SK-N-SH (cell line): Measurements from ENCODE around the gene ZNF804A. TPM values are rescaled to one million over a fixed set of nuclear protein-coding genes. Genes with fewer than 3 reads are reported as not detected.

Source experiments
- CTCF ChIA-PET: fragments of 300-600, 350-600 bp; formaldehyde crosslinking; extraction: SDS; loops from one replicate; lab custom pipeline; 2021; lab: Yijun Ruan, JAX
- POLR2A ChIA-PET: fragments of 350-600 bp; sonication (Branson Sonifier 250); formaldehyde crosslinking; extraction: SDS; loops from one replicate; lab custom pipeline; 2020; ENCODE audit warnings: antibody characterized with exemption, inconsistent platforms; lab: Yijun Ruan, JAX
- DNase-seq: peaks from one replicate; pipeline ENCODE4 v3.0.0; 2012
- H2AFZ ChIP-seq: fragments of 200-600 bp; sonication (generic); 2 replicates; pipeline ENCODE4 v1.8.1; 2016; ENCODE audit warnings: antibody characterized with exemption, mild to moderate bottlenecking, low read depth
- H3F3A ChIP-seq: fragments of 200-600 bp; sonication (generic); replicated peaks from 2 replicates; pipeline ENCODE3; 2016; ENCODE audit warnings: antibody characterized with exemption, mild to moderate bottlenecking; ENCODE audit not compliant: insufficient read depth
- H3K27ac ChIP-seq, 2 experiments: fragments of 200-500 bp in 1 of 2; fragments of 200-600 bp in 1 of 2; sonication (Bioruptor generic) in 1 of 2; sonication (generic), shearing (Covaris generic) in 1 of 2; 2 replicates each; pipeline versions ENCODE4 v1.5.1 to v1.6.1; 2014 to 2016; ENCODE audit warnings: low read depth in 2 of 2, inconsistent platforms in 1 of 2, low read length in 1 of 2, mild to moderate bottlenecking in 1 of 2, mixed read lengths in 1 of 2
- H3K27me3 ChIP-seq: fragments of 200-600 bp; sonication (generic), shearing (Covaris generic); 2 replicates; pipeline ENCODE4 v1.6.1; 2016; ENCODE audit warnings: mixed run types; ENCODE audit not compliant: insufficient read depth
- H3K36me3 ChIP-seq, 2 experiments: fragments of 200-500 bp in 1 of 2; fragments of 200-600 bp in 1 of 2; sonication (Bioruptor generic) in 1 of 2; sonication (generic) in 1 of 2; replicated peaks in 1 of 2; 2 replicates each; pipeline versions ENCODE3 to v1.5.1; 2014 to 2016; ENCODE audit warnings: low read length in 1 of 2, mild to moderate bottlenecking in 1 of 2; ENCODE audit not compliant: insufficient read depth in 2 of 2, control insufficient read depth in 1 of 2
- H3K4me1 ChIP-seq, 2 experiments: fragments of 200-500 bp in 1 of 2; fragments of 200-600 bp in 1 of 2; sonication (Bioruptor generic) in 1 of 2; sonication (generic), shearing (Covaris generic) in 1 of 2; 2 replicates each; pipeline versions ENCODE4 v1.5.1 to v1.6.1; 2014 to 2016; ENCODE audit warnings: low read depth in 1 of 2, low read length in 1 of 2, mixed run types in 1 of 2; ENCODE audit not compliant: insufficient read depth in 2 of 2, control insufficient read depth in 1 of 2
- H3K4me2 ChIP-seq: fragments of 200-600 bp; sonication (generic), shearing (Covaris generic); 2 replicates; pipeline ENCODE4 v1.6.1; 2017; ENCODE audit warnings: mixed run types
- H3K4me3 ChIP-seq, 2 experiments: fragments of 200-500 bp in 1 of 2; fragments of 200-600 bp in 1 of 2; sonication (Bioruptor generic) in 1 of 2; sonication (generic), shearing (Covaris generic) in 1 of 2; 2 replicates each; pipeline versions ENCODE4 v1.5.1 to v1.8.1; 2014 to 2016; ENCODE audit warnings: low read depth in 2 of 2, inconsistent platforms in 1 of 2, low read length in 1 of 2, mild to moderate bottlenecking in 1 of 2, mixed read lengths in 1 of 2, moderate library complexity in 1 of 2
- H3K79me2 ChIP-seq: fragments of 200-600 bp; sonication (generic); 2 replicates; pipeline ENCODE4 v1.8.1; 2017; ENCODE audit warnings: mild to moderate bottlenecking; ENCODE audit not compliant: insufficient read depth
- H3K9ac ChIP-seq: fragments of 200-600 bp; sonication (generic); 2 replicates; pipeline ENCODE4 v1.6.1; 2017; ENCODE audit warnings: mixed run types
- H3K9me2 ChIP-seq: fragments of 200-600 bp; sonication (generic); 2 replicates; pipeline ENCODE4 v1.6.1; 2017; ENCODE audit warnings: mixed run types
- H3K9me3 ChIP-seq: fragments of 200-600 bp; sonication (generic); 2 replicates; pipeline ENCODE4 v1.6.1; 2017; ENCODE audit warnings: mixed run types, mild to moderate bottlenecking, moderate library complexity
- H4K20me1 ChIP-seq: fragments of 200-600 bp; sonication (generic); 2 replicates; pipeline ENCODE4 v1.6.1; 2017; ENCODE audit warnings: mild to moderate bottlenecking, mixed run types; ENCODE audit not compliant: insufficient read depth
- CHD2 ChIP-seq: fragments of 150-350 bp; IDR thresholded peaks from 2 replicates; pipeline ENCODE4 v1.6.1; 2018; ENCODE audit warnings: low read length; ENCODE audit not compliant: partially characterized antibody
- EZH2phosphoT487 ChIP-seq: fragments of 200-600 bp; sonication (generic); IDR thresholded peaks from 2 replicates; pipeline ENCODE4 v1.6.1; 2017; ENCODE audit warnings: low read depth, mixed run types, mild to moderate bottlenecking, antibody characterized with exemption, moderate library complexity, borderline replicate concordance
- FOSL2 ChIP-seq: IDR thresholded peaks from 2 replicates; pipeline ENCODE4 v1.4.0; 2012; ENCODE audit warnings: low read depth, mild to moderate bottlenecking, moderate library complexity, borderline replicate concordance
- FOXJ3 ChIP-seq: sonication (generic); formaldehyde crosslinking; IDR thresholded peaks from 2 replicates; pipeline ENCODE4 v1.5.1; 2020; ENCODE audit warnings: mild to moderate bottlenecking, missing genetic modification reagents
- GABPA ChIP-seq: IDR thresholded peaks from 2 replicates; pipeline ENCODE4 v1.4.0; 2012; ENCODE audit warnings: low read depth, mild to moderate bottlenecking
- MEF2A ChIP-seq: IDR thresholded peaks from 2 replicates; pipeline ENCODE4 v1.4.0; 2012; ENCODE audit warnings: low read depth, borderline replicate concordance
- MXI1 ChIP-seq: IDR thresholded peaks from 2 replicates; pipeline ENCODE4 v1.6.1; 2012; ENCODE audit warnings: mild to moderate bottlenecking, low read depth, low read length, improper control_type of control experiment
- NFIC ChIP-seq: IDR thresholded peaks from 2 replicates; pipeline ENCODE4 v1.4.0; 2012; ENCODE audit warnings: borderline replicate concordance
- NRF1 ChIP-seq: IDR thresholded peaks from 2 replicates; pipeline ENCODE4 v1.6.1; 2012; ENCODE audit warnings: low read depth, mild to moderate bottlenecking, low read length
- PBX3 ChIP-seq: IDR thresholded peaks from 2 replicates; pipeline ENCODE4; 2012
- TEAD4 ChIP-seq: IDR thresholded peaks from 2 replicates; pipeline ENCODE4 v1.4.0; 2012; ENCODE audit warnings: mild to moderate bottlenecking, borderline replicate concordance; ENCODE audit not compliant: insufficient read depth
- polyA plus RNA-seq, 3 experiments: library from polyadenylated mRNA; depleted of rRNA; stranded (reverse); fragments of >200 nt; gene quantifications; 2 replicates each; pipeline ENCODE4 v1.2.3, GENCODE V29; 2012
- TF ChIP-seq, protein P1 (sequence below): fragments of 150-350 bp; IDR thresholded peaks from 2 replicates; pipeline ENCODE4 v1.6.1; 2016; ENCODE audit warnings: mild to moderate bottlenecking, low read depth, low read length
- TF ChIP-seq, protein P2 (sequence below): IDR thresholded peaks from 2 replicates; pipeline ENCODE4 v1.6.1; 2012; ENCODE audit warnings: mild to moderate bottlenecking, low read depth, low read length, moderate library complexity
- TF ChIP-seq, protein P3 (sequence below): IDR thresholded peaks from 2 replicates; pipeline ENCODE4 v1.4.0; 2012; ENCODE audit warnings: low read depth

Gene ZNF804A
- polyA plus RNA-seq, 1 of the 3 experiments (the other 2 are of a cell fraction) = 0.02 TPM

GRCh38 chr2:184727813-184728212, 129.5 kb downstream of the ZNF804A start (continued):
- TF ChIP-seq NFIC (no peak), FOSL2 (no peak)
- TF ChIP-seq, all 33 proteins: peak for 0

- no peak for DNase-seq
- CTCF ChIA-PET = interaction anchor here (1.0 kb wide), 2 partner anchors 116 to 1447 kb away, joined by 3 to 4 read pairs; no protein-coding TSS in a partner anchor
- Histone ChIP-seq H3K79me2 (no peaks in the 10 kb centered on the region), H3K9me3 (no peaks in the 10 kb centered on the region), H3K4me3 (no peak overlapping the region), H3K27ac (no peak overlapping the region), H3K4me1 (no peaks in the 10 kb centered on the region; a peak in 1 of 4 replicates), H3K36me3 (no peaks in the 10 kb centered on the region), H3K9me2 (no peaks in the 10 kb centered on the region), H3K9ac (no peak overlapping the region), H3F3A (no peaks in the 10 kb centered on the region), H3K27me3 (no peaks in the 10 kb centered on the region), H4K20me1 (no peaks in the 10 kb centered on the region), H3K4me2 (no peak overlapping the region), H2AFZ (no peak overlapping the region)
- POLR2A ChIA-PET = no interaction called here
- TF ChIP-seq PBX3 (no peak), MXI1 (no peak), NRF1 (no peak), CHD2 (no peak), FOXJ3 (CRISPR knock-in tag) (no peak), MEF2A (no peak), GABPA (no peak), EZH2phosphoT487 (no peak), TEAD4 (no peak)
- TF ChIP-seq, protein P1, sequence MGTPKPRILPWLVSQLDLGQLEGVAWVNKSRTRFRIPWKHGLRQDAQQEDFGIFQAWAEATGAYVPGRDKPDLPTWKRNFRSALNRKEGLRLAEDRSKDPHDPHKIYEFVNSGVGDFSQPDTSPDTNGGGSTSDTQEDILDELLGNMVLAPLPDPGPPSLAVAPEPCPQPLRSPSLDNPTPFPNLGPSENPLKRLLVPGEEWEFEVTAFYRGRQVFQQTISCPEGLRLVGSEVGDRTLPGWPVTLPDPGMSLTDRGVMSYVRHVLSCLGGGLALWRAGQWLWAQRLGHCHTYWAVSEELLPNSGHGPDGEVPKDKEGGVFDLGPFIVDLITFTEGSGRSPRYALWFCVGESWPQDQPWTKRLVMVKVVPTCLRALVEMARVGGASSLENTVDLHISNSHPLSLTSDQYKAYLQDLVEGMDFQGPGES = no peak
- TF ChIP-seq, protein P2, sequence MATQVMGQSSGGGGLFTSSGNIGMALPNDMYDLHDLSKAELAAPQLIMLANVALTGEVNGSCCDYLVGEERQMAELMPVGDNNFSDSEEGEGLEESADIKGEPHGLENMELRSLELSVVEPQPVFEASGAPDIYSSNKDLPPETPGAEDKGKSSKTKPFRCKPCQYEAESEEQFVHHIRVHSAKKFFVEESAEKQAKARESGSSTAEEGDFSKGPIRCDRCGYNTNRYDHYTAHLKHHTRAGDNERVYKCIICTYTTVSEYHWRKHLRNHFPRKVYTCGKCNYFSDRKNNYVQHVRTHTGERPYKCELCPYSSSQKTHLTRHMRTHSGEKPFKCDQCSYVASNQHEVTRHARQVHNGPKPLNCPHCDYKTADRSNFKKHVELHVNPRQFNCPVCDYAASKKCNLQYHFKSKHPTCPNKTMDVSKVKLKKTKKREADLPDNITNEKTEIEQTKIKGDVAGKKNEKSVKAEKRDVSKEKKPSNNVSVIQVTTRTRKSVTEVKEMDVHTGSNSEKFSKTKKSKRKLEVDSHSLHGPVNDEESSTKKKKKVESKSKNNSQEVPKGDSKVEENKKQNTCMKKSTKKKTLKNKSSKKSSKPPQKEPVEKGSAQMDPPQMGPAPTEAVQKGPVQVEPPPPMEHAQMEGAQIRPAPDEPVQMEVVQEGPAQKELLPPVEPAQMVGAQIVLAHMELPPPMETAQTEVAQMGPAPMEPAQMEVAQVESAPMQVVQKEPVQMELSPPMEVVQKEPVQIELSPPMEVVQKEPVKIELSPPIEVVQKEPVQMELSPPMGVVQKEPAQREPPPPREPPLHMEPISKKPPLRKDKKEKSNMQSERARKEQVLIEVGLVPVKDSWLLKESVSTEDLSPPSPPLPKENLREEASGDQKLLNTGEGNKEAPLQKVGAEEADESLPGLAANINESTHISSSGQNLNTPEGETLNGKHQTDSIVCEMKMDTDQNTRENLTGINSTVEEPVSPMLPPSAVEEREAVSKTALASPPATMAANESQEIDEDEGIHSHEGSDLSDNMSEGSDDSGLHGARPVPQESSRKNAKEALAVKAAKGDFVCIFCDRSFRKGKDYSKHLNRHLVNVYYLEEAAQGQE = no peak
- TF ChIP-seq, protein P3, sequence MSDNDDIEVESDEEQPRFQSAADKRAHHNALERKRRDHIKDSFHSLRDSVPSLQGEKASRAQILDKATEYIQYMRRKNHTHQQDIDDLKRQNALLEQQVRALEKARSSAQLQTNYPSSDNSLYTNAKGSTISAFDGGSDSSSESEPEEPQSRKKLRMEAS = no peak
Measured at GRCh38 chr2:184728411-184728810, 130.1 kb downstream of the ZNF804A start.
